DLD1 (cell line): Measurements from ENCODE around the gene UBAP2L.
"Not testable (repeated sequence)": the region's sequence is repeated elsewhere in the genome, so short reads cannot be mapped to it uniquely, and the experiment has no call there.

ENCODE experiments used
- in situ Hi-C: cut with HindIII; loops from 2 replicates; pipeline ENCODE4 v1.10.0; 2017; ENCODE audit warnings: low sequenced_read_pairs

The UBAP2L gene

DNA sequence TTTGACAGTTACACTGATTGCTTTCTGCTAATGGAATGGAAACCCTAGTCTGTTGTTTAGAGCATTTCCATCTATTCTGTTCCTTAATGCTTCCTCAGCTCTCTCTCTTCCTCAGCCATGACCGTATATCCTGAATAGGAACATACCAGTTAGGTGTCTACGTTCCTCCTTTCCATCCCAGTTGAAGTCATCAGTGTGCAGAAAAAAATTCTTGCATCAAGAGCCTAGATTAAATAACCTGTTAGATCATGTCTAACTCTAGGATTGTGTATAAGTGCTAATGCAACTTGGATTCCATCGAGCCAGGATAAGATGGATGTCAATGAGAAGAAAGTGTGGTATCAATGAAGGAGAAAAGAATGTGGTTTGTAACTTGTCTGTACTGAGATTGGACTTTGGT is 18.7 kb downstream of the UBAP2L start:
- in situ Hi-C loops, result no loop called here

DNA sequence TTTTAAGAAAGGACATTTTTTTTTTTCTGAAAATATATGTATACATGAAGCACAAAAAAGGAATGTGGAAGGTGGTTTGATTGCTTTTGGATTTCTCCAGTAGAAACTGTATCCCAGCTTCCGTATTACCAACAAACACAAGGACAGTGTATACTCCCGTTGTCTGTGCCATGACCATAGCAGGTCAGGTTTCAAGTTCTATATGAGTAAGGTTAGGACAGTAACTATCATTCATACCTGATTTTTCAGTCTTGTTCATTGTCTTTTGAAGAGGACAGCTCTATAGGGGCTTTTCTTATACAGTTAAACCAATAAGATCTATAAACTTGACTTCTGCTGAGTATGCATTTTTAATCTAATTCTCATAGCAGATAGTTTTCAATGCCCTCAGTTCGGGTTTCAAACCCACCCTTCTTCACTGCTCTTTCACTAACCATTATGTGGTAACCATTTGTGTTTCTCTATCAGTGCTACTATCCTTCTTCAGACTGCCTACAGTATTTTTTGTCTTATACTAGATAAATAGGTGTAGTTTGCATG is 19.6 kb downstream of the UBAP2L start:
- in situ Hi-C loops, result no loop called here

DNA sequence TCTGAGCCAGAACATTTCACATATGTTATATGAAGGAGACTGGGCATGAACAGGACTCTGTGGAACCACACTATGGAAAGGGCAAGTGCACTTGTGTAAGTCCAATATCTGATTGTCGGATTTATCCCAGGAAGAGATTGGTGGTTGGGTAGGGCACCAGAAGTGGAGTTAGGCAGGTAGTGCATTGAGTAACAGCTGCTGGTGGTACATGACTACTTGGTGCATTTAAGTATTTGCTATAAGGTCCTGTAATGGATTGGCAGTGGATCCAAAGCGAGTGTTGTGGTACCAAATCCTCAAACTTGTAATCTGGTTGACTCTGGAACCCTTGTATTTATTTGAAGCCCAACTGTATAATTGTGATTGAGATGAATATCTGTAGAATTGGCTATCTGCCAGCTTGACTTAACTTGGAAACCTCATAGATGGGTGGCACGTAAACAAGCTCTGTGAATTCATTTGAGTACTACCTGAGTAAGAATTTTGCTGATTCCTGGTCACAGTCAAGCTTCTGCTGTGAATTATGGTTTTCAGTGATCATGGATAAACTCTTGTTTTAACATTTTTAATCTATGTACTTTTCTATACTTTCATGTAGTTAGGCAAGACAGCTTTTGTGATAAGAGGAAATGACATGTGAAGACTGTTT is 21.1 kb downstream of the UBAP2L start:
- in situ Hi-C loops, result no loop called here

DNA sequence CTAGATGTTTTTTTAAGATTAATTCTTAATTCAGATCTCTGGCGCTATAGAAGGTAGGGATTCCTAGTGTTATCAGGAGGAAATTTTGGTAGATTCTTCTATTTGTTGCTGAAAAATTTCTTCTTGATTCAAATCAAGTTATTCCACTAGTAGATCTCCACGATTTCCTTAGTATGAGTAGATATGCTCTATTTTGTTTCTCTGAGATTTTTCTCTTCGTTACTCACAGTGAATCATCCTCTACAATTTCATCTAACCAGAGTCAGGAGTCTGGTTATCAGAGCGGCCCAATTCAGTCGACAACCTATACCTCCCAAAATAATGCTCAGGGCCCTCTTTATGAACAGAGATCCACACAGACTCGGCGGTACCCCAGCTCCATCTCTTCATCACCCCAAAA is 32.9 kb downstream of the UBAP2L start:
- in situ Hi-C loops, result no loop called here

DNA sequence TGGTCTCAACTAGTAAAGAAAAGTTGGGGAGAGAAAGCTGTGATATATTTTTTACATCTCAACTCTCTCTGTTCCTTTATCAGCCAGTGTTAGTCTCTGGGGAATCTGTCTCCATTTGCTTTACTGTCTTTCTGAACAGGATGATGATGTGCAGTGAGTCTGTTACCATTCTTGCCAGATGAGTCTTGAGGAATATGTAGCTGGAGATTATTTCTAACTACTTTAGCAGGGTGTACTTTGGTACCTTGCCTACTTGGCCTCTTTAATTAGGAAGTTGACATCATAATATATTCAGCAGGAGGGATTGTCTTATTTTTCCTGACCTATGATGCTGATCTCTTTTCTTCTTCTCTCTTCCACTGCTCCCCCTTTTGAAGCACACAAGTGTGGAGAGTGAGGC is 35.9 kb downstream of the UBAP2L start:
- in situ Hi-C loops, result no loop called here

DNA sequence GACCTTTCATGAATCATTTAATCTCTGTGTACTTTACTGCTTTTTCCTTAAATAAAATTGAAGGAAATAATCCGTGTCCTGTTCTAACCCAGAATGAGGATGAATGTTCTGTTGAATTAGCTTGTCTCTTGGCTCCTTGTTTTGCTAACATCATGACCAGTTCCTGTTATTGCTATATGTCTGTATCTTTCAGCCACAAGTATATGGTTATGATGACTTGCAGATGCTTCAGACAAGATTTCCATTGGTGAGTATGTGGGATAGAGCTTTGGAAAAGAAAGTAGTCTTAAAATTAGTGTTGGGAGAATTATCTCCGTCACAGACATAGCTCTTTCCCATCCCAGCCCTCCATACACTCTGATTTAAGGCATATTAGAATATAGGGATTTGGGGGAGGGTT is 38.0 kb downstream of the UBAP2L start:
- in situ Hi-C loops, result no loop called here

DNA sequence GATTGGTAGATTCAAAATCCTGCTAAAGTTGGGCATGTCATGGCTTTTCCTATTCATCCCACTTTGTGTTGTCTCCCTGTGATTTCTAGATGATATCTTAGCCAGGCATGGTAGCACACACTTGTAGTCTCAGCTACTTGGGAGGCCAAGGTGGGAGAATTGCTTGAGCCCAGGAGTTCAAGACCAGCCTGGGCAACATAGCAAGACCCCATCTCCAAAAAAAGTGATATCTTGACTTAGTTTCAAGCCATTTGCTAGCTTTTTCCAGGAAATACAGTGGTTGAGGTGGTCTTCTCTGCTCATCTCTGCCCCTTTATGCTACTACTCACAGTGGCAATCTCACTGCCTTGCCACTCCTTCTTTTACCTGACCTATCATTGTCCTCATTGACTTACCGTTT is 39.4 kb downstream of the UBAP2L start:
- in situ Hi-C loops, result no loop called here

DNA sequence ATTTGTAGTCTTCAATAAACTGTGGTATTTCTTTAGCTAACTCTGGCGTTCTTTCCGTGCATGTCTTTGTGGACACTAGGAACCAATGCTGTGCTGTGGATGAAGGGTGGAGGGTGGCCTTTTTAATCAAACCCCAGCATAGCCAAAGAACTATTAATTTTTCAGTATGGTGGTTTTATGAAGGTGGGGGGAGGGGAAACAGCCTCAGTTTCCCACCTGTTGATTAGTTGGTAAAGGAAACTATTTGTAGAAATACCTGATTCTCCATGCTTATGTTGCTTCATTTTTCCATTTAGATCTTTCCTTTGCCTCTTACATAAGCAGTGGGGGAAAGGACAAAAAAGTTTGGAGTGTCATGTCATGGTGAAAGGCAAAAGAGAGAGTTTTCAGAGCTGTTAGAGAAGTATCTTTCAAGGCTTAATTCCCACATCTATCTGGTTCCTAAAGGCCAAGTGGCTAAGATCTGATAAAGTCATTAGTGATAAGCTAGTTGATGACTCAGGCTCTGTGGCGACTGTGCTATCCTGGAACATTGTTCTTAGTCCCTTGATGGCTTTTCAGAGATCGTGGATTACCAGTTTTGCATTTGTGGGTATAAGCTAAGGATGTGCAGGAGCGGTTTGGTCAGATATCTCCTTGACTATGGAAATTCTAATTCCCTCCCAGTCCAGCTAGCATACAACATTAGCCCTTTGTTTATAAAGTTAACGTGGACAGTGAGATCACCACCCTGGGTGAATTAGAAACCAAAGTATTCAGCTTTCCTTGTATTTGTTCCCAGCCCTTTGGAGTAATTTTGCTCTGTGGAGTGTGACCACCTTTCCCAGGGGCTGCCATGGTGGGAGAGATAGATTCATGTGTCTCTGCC is 42.9 kb downstream of the UBAP2L start:
- in situ Hi-C loops, result no loop called here

DNA sequence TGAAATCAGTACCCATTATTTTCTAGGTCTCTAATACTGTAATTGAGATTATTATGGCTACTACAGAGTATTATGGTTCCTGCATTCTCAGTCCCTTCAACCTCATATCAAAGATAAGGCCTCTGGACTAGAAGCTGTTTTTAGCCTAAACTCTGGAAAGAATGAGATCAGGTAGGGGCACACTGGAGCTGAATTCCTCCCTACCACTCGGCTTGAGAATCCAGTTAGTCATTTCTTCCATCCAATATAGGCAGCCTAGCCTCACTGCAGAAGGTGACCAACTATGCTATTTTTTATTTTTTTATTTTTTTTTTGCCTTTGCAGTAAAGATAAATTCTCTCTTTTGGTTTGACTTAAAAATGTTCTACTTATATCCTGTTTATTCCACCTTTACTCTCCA is 43.7 kb downstream of the UBAP2L start:
- in situ Hi-C loops, result no loop called here

DNA sequence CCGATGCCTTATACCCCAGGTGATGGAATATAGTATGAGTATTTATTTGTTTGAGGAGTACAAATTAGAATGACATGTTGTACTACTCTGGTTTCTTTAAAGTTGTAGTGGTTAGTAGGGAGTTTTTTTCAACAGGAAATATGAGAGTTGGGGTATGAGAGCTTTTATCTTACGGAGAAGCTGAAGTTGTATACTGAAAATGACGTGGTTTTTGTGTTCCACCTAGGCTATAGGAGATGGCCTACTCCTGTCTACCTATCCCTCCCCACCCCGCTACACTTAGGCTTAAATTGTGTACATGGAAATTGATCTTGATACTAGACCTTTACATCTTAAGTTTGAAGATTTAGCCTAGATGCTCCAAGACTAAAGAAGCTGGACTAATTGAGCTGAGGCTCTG is 44.8 kb downstream of the UBAP2L start:
- in situ Hi-C loops, result no loop called here

DNA sequence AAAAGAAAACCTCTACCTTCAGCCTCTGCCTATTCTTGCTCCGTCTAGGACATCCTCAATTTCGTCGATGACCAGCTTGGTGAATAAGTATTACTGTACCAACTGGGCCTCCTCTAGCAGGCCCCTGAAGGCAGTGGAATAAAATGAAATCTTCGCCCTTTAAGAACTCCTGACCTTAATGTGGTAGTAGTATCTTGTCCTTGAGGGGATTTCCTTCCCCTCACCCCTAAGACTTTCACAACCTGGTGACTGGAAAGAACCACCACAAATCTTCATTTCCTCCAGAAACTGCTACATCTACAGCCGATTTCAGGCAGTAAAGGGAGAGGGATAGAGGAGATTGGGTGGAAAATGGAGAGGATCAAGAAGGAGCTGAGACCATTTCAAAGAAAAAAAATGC is 50.1 kb downstream of the UBAP2L start:
- in situ Hi-C loops, result no loop called here

DNA sequence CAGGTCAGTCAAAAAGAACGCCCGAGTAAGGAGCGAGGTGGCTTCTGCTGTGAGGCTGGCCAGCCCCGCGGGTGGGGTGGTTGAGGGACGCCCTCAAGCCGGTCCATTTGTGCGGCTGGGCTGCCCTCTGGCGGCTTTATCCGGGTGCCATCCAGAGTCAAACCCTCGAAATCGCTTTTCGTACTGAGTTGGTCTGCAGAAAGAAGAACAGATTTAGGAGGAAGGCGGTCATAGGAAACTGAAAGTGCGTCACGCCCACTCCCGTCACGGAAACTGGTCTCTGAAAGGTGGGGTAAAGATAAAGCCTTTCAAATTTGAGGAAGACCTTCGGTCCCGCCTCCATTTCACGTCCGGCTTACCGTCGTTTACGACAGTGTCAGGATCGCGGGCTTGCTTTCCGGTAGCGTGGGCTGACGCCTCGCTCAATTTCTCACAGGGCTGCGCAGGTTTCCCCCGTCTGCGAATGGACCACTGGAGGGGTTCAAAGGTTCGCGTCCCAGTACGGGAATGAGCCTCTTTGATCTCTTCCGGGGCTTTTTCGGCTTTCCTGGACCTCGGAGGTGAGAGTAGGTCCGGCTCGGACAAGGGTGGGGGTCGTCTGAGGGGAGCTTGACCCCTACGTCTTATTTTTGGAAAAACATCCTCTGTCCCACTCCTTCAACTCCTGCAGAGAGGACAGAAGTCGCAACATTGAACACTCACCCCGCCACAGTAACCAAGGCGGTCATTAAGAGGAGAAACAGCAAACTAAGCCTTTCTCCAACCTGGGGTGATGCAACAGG is 51.7 kb downstream of the UBAP2L start, which contains the start of gene HAX1:
TSS of gene HAX1 (plus strand) at position 413 of the 782 bp plus-strand sequence. CDS start at position 508, 95 bp downstream.
- in situ Hi-C loops, result no loop called here

DNA sequence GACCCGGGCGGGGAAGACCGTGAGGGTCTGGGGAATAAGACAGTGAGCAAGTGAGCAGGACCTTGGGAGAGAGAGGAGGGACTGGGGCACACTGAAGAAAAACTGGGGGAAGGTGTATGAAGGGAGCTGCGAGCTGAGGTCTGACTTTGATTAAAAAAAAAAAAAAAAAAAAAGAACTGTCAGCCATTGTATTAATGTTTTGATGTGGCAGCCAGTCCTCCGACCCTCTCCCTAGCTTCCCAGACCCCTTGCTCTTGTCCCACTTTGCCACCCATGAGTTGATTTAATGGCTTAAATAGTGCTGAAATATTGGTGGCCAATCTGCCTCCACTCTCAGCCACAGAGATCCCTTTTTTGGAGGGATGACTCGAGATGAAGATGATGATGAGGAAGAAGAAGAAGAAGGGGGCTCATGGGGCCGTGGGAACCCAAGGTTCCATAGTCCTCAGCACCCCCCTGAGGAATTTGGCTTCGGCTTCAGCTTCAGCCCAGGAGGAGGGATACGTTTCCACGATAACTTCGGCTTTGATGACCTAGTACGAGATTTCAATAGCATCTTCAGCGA is 52.3 kb downstream of the UBAP2L start:
- in situ Hi-C loops, result no loop called here

DNA sequence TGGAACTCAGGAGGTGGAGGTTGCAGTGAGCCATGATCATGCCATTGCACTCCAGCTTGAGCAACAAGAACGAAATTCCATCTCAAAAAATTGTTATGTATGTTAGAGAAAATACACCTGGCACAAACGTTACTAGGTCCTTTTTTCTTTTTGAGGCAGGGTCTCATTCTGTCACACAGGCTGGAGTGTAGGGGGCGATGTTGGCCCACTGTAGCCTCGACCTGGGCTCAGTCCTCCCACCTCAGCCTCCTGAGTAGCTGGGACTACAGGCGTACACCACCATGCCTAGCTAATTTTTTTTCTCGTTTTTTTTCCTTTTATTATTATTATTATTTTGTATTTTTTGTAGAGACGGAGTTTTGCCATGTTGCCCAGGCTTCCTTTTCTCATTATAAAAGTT is 56.0 kb downstream of the UBAP2L start:
- in situ Hi-C loops, result no loop called here

DNA sequence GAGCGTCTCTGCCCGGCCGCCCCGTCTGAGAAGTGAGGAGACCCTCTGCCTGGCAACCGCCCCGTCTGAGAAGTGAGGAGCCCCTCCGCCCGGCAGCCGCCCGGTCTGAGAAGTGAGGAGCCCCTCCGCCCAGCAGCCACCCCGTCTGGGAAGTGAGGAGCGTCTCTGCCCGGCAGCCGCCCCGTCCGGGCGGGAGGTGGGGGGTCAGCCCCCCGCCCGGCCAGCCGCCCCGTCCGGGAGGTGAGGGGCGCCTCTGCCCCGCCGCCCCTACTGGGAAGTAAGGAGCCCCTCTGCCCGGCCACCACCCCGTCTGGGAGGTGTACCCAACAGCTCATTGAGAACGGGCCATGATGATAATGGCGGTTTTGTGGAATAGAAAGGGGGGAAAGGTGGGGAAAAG is 66.8 kb downstream of the UBAP2L start:
- in situ Hi-C loops, result not testable (repeated sequence)

DNA sequence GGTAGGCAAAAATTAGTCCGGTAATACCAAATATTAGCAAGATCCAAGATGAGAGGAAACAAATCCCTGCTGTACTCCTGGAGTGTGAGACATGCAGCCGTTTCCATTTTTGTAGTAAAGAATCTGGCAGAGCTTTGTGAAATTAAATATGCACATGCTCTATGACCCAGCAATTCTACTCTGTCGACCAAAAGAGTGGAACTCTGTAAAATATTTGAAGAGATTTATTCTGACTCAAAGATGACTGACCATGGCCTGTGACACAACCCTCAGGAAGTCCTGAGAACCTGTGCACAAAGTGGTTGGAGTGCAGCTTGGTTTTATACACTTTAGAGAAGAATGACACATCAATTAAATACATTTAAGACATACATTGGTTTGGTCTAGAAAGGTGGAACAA is 67.9 kb downstream of the UBAP2L start:
- in situ Hi-C loops, result no loop called here

DNA sequence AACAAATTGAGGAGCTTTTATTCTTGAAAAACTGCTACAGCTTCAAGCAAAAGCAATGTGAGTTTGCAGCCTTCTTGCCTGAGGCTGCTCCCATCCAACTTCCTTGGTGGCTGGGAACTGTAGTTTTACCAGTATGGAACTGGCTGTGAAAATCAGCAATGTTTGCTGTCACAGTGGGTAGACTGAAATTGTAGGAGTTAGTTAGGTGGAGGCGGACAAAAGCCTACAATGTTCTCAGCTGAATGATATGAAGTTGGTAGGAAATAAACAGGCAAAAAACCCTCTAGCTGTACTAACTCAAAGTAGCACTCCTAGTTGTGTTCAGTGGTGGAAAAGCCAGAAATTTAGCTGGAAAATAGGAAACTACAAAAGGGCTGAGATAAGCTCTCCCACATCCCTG is 70.2 kb downstream of the UBAP2L start:
- in situ Hi-C loops, result no loop called here

DNA sequence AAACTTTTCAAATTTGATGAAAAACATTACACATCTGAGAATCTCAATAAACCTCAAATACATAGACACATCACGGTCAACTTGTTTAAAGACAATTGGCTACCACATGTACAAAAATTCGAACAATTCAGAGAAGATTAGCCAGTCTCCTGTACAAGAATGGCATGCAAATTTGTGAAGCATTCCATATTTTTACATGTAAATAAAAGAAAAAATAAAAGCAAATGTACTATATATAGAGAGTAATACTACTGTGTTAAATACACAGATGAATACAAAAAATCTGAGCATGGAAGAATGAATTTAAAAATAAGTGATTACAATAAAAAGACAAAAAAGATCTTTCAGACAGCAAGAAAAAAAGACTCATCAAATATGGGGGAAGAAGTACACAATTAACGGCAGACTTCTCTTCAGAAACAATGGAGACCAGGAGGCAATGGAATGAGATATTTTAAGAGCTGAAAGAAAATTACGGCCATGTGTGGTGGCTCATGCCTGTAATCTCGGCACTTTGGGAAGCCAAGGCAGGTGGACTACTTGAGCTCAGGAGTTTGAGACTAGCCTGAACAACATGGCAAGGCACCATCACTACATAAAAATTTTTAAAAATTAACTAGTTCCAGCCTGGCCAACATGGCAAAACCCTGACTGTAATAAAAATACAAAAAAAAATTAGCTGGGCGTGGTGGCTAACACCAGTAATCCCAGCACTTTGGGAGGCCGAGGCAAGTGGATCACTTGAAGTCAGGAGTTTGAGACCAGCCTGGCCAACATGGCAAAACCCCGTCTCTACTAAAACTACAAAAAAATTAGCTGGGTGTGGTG is 74.9 kb downstream of the UBAP2L start:
- in situ Hi-C loops, result no loop called here

DNA sequence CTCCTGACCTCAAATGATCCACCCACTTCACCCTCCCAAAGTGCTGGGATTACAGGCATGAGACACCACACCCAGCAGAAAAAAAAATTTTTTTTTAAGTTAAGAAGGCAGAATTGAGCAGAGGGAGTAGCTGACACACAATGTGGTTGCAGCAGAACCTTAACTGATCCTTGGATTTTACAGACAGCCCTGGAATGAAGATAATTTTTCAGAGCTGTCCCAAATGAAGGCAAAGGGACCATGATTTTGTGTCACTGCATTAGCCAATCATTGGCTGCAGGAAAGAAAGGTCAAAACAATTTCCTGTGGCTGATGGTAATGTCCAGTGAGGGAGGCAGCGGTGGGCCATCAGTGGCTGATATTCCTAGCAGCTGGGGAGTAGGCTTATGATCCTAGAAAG is 80.8 kb downstream of the UBAP2L start:
- in situ Hi-C loops, result no loop called here

DNA sequence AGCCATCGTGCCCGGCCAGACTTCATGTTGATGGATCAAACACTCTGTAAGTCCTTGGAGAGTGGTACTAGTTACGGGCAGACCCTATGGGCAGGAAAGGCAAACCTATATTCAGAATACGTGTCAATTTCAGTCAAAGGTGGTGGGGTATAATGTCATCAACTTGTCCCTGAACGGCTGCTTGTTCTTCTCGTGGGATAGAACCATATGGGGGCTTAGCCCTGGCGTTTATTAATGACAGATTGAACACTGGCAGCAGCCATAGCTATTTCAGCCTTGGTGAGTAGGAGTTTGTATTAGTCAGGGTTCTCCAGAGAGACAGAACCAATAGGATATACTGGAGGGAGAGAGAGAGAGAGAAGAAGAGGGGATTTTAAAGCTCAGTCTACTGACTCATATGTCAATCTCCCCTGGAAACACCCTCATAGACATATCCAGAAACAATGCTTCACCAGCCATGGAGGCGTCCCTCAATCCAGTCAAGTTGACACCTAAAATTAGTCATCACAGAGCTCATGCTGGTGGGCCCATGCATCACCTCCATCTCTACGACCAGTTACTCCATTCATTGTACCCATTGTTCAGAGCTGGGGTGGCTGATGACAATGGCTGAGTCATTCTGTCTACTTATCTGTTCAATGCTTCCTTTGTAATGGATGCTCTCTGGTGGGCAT is 84.0 kb downstream of the UBAP2L start:
- in situ Hi-C loops, result no loop called here
